Mesendoderm (in vitro differentiated cells): ENCODE results near the gene KPTN.

ENCODE experiments used
- DNase-seq: peaks from one replicate; pipeline ENCODE4 v3.0.0; 2013
- H2AK5ac ChIP-seq: 2 replicates; pipeline ENCODE4 v1.6.1; 2013; ENCODE audit warnings: low read length, inconsistent platforms
- H2BK120ac ChIP-seq: 2 replicates; pipeline ENCODE4 v1.6.1; 2013; ENCODE audit warnings: low read depth, mild to moderate bottlenecking, low read length, moderate library complexity, mixed read lengths
- H2BK15ac ChIP-seq: replicated peaks from 2 replicates; pipeline ENCODE4 v1.6.1; 2013; ENCODE audit warnings: low read depth, mild to moderate bottlenecking, moderate library complexity
- H2BK5ac ChIP-seq: 2 replicates; pipeline ENCODE4 v1.6.1; 2013; ENCODE audit warnings: low read length, inconsistent platforms
- H3K18ac ChIP-seq: 2 replicates; pipeline ENCODE4 v1.6.1; 2013; ENCODE audit warnings: mild to moderate bottlenecking, low read length, mixed read lengths
- H3K23ac ChIP-seq: one replicate; pipeline ENCODE4 v1.6.1; 2013; ENCODE audit warnings: low read length
- H3K27ac ChIP-seq: 2 replicates; pipeline ENCODE4 v1.5.1; 2013; ENCODE audit warnings: low read depth, mild to moderate bottlenecking, inconsistent platforms, low read length, moderate library complexity
- H3K27me3 ChIP-seq: 2 replicates; pipeline ENCODE4 v1.6.1; 2013; ENCODE audit warnings: low read length, control low read depth, mild to moderate bottlenecking, inconsistent platforms; ENCODE audit not compliant: insufficient read depth, poor library complexity
- H3K36me3 ChIP-seq: 2 replicates; pipeline ENCODE4 v1.6.1; 2013; ENCODE audit warnings: low read length, inconsistent platforms; ENCODE audit not compliant: control insufficient read depth, insufficient read depth
- H3K4ac ChIP-seq: one replicate; pipeline ENCODE4 v1.6.1; 2013; ENCODE audit warnings: low read depth, mild to moderate bottlenecking, low read length, moderate library complexity
- H3K4me1 ChIP-seq: 2 replicates; pipeline ENCODE4 v1.6.1; 2013; ENCODE audit warnings: low read depth, low read length, inconsistent platforms; ENCODE audit not compliant: control insufficient read depth
- H3K4me2 ChIP-seq: 2 replicates; pipeline ENCODE4 v1.6.1; 2013; ENCODE audit warnings: low read length
- H3K4me3 ChIP-seq: 2 replicates; pipeline ENCODE4 v1.5.1; 2013; ENCODE audit warnings: mild to moderate bottlenecking, low read length
- H3K56ac ChIP-seq: one replicate; pipeline ENCODE4 v1.6.1; 2013; ENCODE audit warnings: low read length
- H3K79me1 ChIP-seq: 2 replicates; pipeline ENCODE4 v1.6.1; 2013; ENCODE audit warnings: low read length, inconsistent platforms
- H3K79me2 ChIP-seq: 2 replicates; pipeline ENCODE4 v1.6.1; 2013; ENCODE audit warnings: mild to moderate bottlenecking, low read length; ENCODE audit not compliant: control insufficient read depth, insufficient read depth
- H3K9ac ChIP-seq: 2 replicates; pipeline ENCODE4 v1.6.1; 2013; ENCODE audit warnings: low read length, inconsistent platforms
- H4K5ac ChIP-seq: one replicate; pipeline ENCODE4 v1.6.1; 2013; ENCODE audit warnings: low read length
- H4K8ac ChIP-seq: one replicate; pipeline ENCODE4 v1.6.1; 2013; ENCODE audit warnings: low read depth, mild to moderate bottlenecking, control low read depth, low read length, moderate library complexity
- WGBS: extraction: QIAGEN DNeasy Blood & Tissue Kit; methylation state at CpG from one replicate; pipeline ENCODE4 v1.1.7; 2013; ENCODE audit warnings: low lambda C conversion rate, missing lambda C conversion rate; ENCODE audit not compliant: insufficient coverage; ENCODE audit errors: extremely low coverage; 5-methylcytosine and 5-hydroxymethylcytosine counted together

Gene KPTN

GRCh38 chr19:47514869-47515588 is 31.0 kb upstream of the KPTN start, which contains the start of gene NAPA:
Gene NAPA (minus strand): TSS chr19:47515063. CDS start chr19:47514940, 123 bp downstream.
- H3K56ac ChIP-seq: peak within 1 kb of the TSS; percentile 94
- H3K36me3 ChIP-seq: no peaks in the 10 kb centered on the region
- H2BK15ac ChIP-seq: no peak within 1 kb of the TSS
- H3K23ac ChIP-seq: peak within 1 kb of the TSS; percentile 92
- no peak within 1 kb of the TSS for H4K5ac ChIP-seq
- H2BK5ac ChIP-seq: no peak within 1 kb of the TSS
- peak within 1 kb of the TSS; percentile 47 for H3K18ac ChIP-seq
- peaks cover 36% of the 10 kb centered on the region for H3K79me2 ChIP-seq
- peak within 1 kb of the TSS; percentile 46 for H3K4ac ChIP-seq
- peak within 1 kb of the TSS; percentile 77 for H3K4me2 ChIP-seq
- peaks cover 30% of the 10 kb centered on the region for H3K79me1 ChIP-seq
- H2BK120ac ChIP-seq: no peak within 1 kb of the TSS
- no peaks in the 10 kb centered on the region for H3K4me1 ChIP-seq
- no peak within 1 kb of the TSS for H4K8ac ChIP-seq
- H3K27me3 ChIP-seq: no peaks in the 10 kb centered on the region
- no peak within 1 kb of the TSS for H2AK5ac ChIP-seq
- peak within 1 kb of the TSS; percentile 75 for H3K27ac ChIP-seq
- WGBS: no CpG with 5 or more reads among the region's 78 CpGs
- H3K4me3 ChIP-seq: peak within 1 kb of the TSS; percentile 100
- peak; percentile 100 for DNase-seq
- H3K9ac ChIP-seq: peak within 1 kb of the TSS; percentile 98

- no peak for DNase-seq
- Histone ChIP-seq H3K9ac (peak overlapping the region; percentile 98), H3K36me3 (no peaks in the 10 kb centered on the region), H3K4me1 (no peaks in the 10 kb centered on the region), H3K4me3 (peak overlapping the region; percentile 100), H3K4ac (no peak overlapping the region), H3K4me2 (peak overlapping the region; percentile 77), H3K23ac (peak overlapping the region; percentile 92), H3K18ac (no peak overlapping the region), H2AK5ac (no peak overlapping the region), H3K27me3 (no peaks in the 10 kb centered on the region), H3K79me1 (peaks cover 30% of the 10 kb centered on the region), H4K5ac (no peak overlapping the region), H3K79me2 (peaks cover 36% of the 10 kb centered on the region), H4K8ac (no peak overlapping the region), H3K27ac (no peak overlapping the region), H2BK120ac (no peak overlapping the region), H2BK5ac (no peak overlapping the region), H2BK15ac (no peak overlapping the region), H3K56ac (peak overlapping the region; percentile 94)
- WGBS: no CpG with 5 or more reads among the region's 40 CpGs
Measured at GRCh38 chr19:47514151-47514868, 30.3 kb upstream of the KPTN start.

GRCh38 chr19:47512948-47513319 is 28.9 kb upstream of the KPTN start:
- Histone ChIP-seq H3K23ac (no peak overlapping the region), H2BK5ac (no peak overlapping the region), H4K8ac (no peak overlapping the region), H2AK5ac (no peak overlapping the region), H3K79me2 (peaks cover 39% of the 10 kb centered on the region), H3K56ac (no peak overlapping the region), H3K79me1 (peaks cover 32% of the 10 kb centered on the region), H3K4me3 (no peak overlapping the region), H2BK15ac (no peak overlapping the region), H3K4ac (no peak overlapping the region), H3K36me3 (no peaks in the 10 kb centered on the region), H3K27ac (no peak overlapping the region), H3K27me3 (no peaks in the 10 kb centered on the region), H3K18ac (no peak overlapping the region), H4K5ac (no peak overlapping the region), H2BK120ac (no peak overlapping the region), H3K4me2 (no peak overlapping the region), H3K4me1 (no peaks in the 10 kb centered on the region), H3K9ac (no peak overlapping the region)
- DNase-seq: no peak
- WGBS: no CpG with 5 or more reads among the region's 8 CpGs

GRCh38 chr19:47512183-47512947 is 28.3 kb upstream of the KPTN start:
- H2BK120ac ChIP-seq: no peak overlapping the region
- no peak overlapping the region for H3K18ac ChIP-seq
- DNase-seq: no peak
- H2BK15ac ChIP-seq: no peak overlapping the region
- H3K79me2 ChIP-seq: peaks cover 41% of the 10 kb centered on the region
- no peak overlapping the region for H4K8ac ChIP-seq
- no peak overlapping the region for H3K4me3 ChIP-seq
- H2AK5ac ChIP-seq: no peak overlapping the region
- no peak overlapping the region for H3K27ac ChIP-seq
- H2BK5ac ChIP-seq: no peak overlapping the region
- no peak overlapping the region for H3K4ac ChIP-seq
- WGBS: no CpG with 5 or more reads among the region's 11 CpGs
- no peaks in the 10 kb centered on the region for H3K36me3 ChIP-seq
- H3K56ac ChIP-seq: no peak overlapping the region
- H3K4me1 ChIP-seq: no peaks in the 10 kb centered on the region
- H3K79me1 ChIP-seq: peaks cover 36% of the 10 kb centered on the region
- H3K4me2 ChIP-seq: no peak overlapping the region
- H4K5ac ChIP-seq: no peak overlapping the region
- no peak overlapping the region for H3K9ac ChIP-seq
- no peaks in the 10 kb centered on the region for H3K27me3 ChIP-seq
- H3K23ac ChIP-seq: no peak overlapping the region

- H3K27me3 ChIP-seq: no peaks in the 10 kb centered on the region
- no peak overlapping the region for H3K23ac ChIP-seq
- H3K4me2 ChIP-seq: no peak overlapping the region
- H4K8ac ChIP-seq: no peak overlapping the region
- peaks cover 41% of the 10 kb centered on the region for H3K79me2 ChIP-seq
- no peak overlapping the region for H3K56ac ChIP-seq
- WGBS: no CpG with 5 or more reads among the region's 7 CpGs
- peaks cover 39% of the 10 kb centered on the region for H3K79me1 ChIP-seq
- H3K18ac ChIP-seq: no peak overlapping the region
- no peak overlapping the region for H3K27ac ChIP-seq
- H2BK120ac ChIP-seq: no peak overlapping the region
- no peak overlapping the region for H2BK15ac ChIP-seq
- H3K9ac ChIP-seq: no peak overlapping the region
- H4K5ac ChIP-seq: no peak overlapping the region
- no peak for DNase-seq
- H2BK5ac ChIP-seq: no peak overlapping the region
- no peak overlapping the region for H3K4ac ChIP-seq
- no peak overlapping the region for H2AK5ac ChIP-seq
- no peaks in the 10 kb centered on the region for H3K36me3 ChIP-seq
- H3K4me1 ChIP-seq: no peaks in the 10 kb centered on the region
- no peak overlapping the region for H3K4me3 ChIP-seq
Measured at GRCh38 chr19:47511681-47512080, 27.7 kb upstream of the KPTN start.
